Endodermal cell (in vitro differentiated cells): Measurements from ENCODE around the gene WDR26. TPM values are rescaled to one million over a fixed set of nuclear protein-coding genes. Genes with fewer than 3 reads are reported as not detected.
A peak's percentile ranks its signal among the peaks of the same experiment; 100 is the strongest.

Experiments
- DNase-seq: peaks from one replicate; pipeline ENCODE4 v3.0.0-alpha.2; 2017
- H3K27ac ChIP-seq: 2 replicates; pipeline ENCODE4 v1.5.1; 2013; ENCODE audit warnings: mild to moderate bottlenecking, low read depth, low read length, moderate library complexity
- H3K27me3 ChIP-seq: 2 replicates; pipeline ENCODE4 v1.6.1; 2013; ENCODE audit warnings: mild to moderate bottlenecking, low read length, moderate library complexity; ENCODE audit not compliant: insufficient read depth, control insufficient read depth, poor library complexity, severe bottlenecking
- H3K36me3 ChIP-seq: 2 replicates; pipeline ENCODE4 v1.7.0; 2013; ENCODE audit warnings: mild to moderate bottlenecking, low read length, moderate library complexity; ENCODE audit not compliant: control insufficient read depth, insufficient read depth
- H3K4me1 ChIP-seq: one replicate; pipeline ENCODE4 v1.7.0; 2013; ENCODE audit warnings: low read length; ENCODE audit not compliant: control insufficient read depth, insufficient read depth
- H3K4me3 ChIP-seq: 2 replicates; pipeline ENCODE4 v1.5.1; 2013; ENCODE audit warnings: mild to moderate bottlenecking, low read length, moderate library complexity
- H3K9ac ChIP-seq: 2 replicates; pipeline ENCODE4 v1.6.1; 2013; ENCODE audit warnings: mild to moderate bottlenecking, low read length, moderate library complexity; ENCODE audit not compliant: poor library complexity, severe bottlenecking; ENCODE audit errors: extremely low read depth
- H3K9me3 ChIP-seq: 2 replicates; pipeline ENCODE4 v1.6.1; 2013; ENCODE audit warnings: mild to moderate bottlenecking, low read length, moderate library complexity; ENCODE audit not compliant: control insufficient read depth
- H3K27ac Mint-ChIP-seq: 2 replicates; pipeline ENCODE4 v1.8.0; 2020; ENCODE audit warnings: mixed read lengths
- H3K27me3 Mint-ChIP-seq: 2 replicates; pipeline ENCODE4 v1.8.0; 2021; ENCODE audit warnings: mild to moderate bottlenecking, mixed read lengths; ENCODE audit not compliant: insufficient read depth
- H3K36me3 Mint-ChIP-seq: 2 replicates; pipeline ENCODE4 v1.8.0; 2020; ENCODE audit warnings: low read depth, mixed read lengths
- H3K4me1 Mint-ChIP-seq: 2 replicates; pipeline ENCODE4 v1.8.0; 2020; ENCODE audit warnings: mixed read lengths
- H3K4me3 Mint-ChIP-seq: 2 replicates; pipeline ENCODE4 v1.8.0; 2020; ENCODE audit warnings: mild to moderate bottlenecking, moderate library complexity, mixed read lengths
- H3K9me3 Mint-ChIP-seq: 2 replicates; pipeline ENCODE4 v1.8.0; 2020; ENCODE audit warnings: mild to moderate bottlenecking, mixed read lengths
- WGBS, 2 experiments: methylation state at CpG; one replicate each; pipeline versions ENCODE4 v1.1.5 to v1.1.7; 2013; ENCODE audit warnings: missing lambda C conversion rate in 2 of 2, mixed read lengths in 1 of 2; ENCODE audit not compliant: insufficient coverage in 1 of 2, insufficient read length in 1 of 2; 5-methylcytosine and 5-hydroxymethylcytosine counted together
- total RNA-seq, 2 donors: library from RNA; stranded (reverse); fragmentation: NEBNext Ultra II Directional in 1 of 2; extraction: Animal tissue kit (Norgen Biotek cat#: 25700) in 1 of 2; gene quantifications; 2 replicates in 1 of 2; 3 replicates in 1 of 2; pipeline ENCODE4 v1.2.1, GENCODE V29; 2021
- TF ChIP-seq, protein P1 (sequence below): fragments of 200-600 bp; sonication (generic); conservative IDR thresholded peaks from 2 replicates; pipeline ENCODE4 v1.5.0; 2021; ENCODE audit warnings: antibody characterized with exemption, mild to moderate bottlenecking

WDR26 gene
- total RNA-seq, 2 donors from 2014 or later, result 75.9 to 79.0 TPM

DNA sequence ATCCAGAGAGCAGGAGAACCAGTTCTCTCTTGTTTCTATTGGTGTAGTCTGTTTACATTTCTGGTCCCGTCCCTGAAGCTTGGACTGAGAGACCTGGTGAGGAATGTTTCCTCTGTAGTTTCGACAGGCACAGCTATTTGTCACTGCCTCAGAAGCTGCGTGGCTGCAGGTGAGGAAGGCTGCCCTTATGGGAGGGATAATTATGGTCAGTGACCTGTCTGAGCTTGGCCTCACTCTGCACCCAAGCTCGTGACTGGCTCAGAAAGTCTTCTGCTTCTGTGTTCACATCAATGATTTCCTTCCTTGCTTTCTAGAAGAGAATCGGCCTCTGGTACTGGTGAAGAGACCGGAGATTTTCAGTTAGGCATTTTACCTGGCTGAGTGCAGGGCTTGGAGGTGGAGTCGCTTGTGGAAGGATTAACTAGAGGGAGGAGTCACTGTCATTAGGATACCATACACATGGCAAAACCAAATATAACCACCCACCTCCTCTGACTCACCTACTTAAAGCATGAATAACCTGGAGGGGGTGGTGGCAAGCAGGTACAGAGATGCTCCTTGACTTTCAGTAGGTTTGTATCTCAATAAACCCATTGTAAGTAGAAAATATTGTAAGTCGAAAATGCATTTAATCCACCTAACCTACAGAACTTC is 19.9 kb upstream of the WDR26 start:
- Histone ChIP-seq H3K4me1 (no peaks in the 10 kb centered on the region), H3K9ac (no peak overlapping the region), H3K27me3 (no peaks in the 10 kb centered on the region), H3K27ac (peak overlapping the region; percentile 7), H3K9me3 (no peaks in the 10 kb centered on the region), H3K36me3 (no peaks in the 10 kb centered on the region), H3K4me3 (no peak overlapping the region)
- TF ChIP-seq, protein P1, sequence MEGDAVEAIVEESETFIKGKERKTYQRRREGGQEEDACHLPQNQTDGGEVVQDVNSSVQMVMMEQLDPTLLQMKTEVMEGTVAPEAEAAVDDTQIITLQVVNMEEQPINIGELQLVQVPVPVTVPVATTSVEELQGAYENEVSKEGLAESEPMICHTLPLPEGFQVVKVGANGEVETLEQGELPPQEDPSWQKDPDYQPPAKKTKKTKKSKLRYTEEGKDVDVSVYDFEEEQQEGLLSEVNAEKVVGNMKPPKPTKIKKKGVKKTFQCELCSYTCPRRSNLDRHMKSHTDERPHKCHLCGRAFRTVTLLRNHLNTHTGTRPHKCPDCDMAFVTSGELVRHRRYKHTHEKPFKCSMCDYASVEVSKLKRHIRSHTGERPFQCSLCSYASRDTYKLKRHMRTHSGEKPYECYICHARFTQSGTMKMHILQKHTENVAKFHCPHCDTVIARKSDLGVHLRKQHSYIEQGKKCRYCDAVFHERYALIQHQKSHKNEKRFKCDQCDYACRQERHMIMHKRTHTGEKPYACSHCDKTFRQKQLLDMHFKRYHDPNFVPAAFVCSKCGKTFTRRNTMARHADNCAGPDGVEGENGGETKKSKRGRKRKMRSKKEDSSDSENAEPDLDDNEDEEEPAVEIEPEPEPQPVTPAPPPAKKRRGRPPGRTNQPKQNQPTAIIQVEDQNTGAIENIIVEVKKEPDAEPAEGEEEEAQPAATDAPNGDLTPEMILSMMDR, result no peak
- H3K27ac Mint-ChIP-seq, result peak overlapping the region; percentile 26
- H3K36me3 Mint-ChIP-seq, result peaks cover 2% of the 10 kb centered on the region
- H3K9me3 Mint-ChIP-seq, result no peaks in the 10 kb centered on the region
- H3K27me3 Mint-ChIP-seq, result no peaks in the 10 kb centered on the region
- DNase-seq, result peak; percentile 56
- H3K4me1 Mint-ChIP-seq, result peaks cover 10% of the 10 kb centered on the region
- 91% methylated on average over 8 of the region's 8 CpGs; no CpG with 5 or more reads in 1 of the 2 experiments for WGBS, 2 experiments
- no peak overlapping the region for H3K4me3 Mint-ChIP-seq

DNA sequence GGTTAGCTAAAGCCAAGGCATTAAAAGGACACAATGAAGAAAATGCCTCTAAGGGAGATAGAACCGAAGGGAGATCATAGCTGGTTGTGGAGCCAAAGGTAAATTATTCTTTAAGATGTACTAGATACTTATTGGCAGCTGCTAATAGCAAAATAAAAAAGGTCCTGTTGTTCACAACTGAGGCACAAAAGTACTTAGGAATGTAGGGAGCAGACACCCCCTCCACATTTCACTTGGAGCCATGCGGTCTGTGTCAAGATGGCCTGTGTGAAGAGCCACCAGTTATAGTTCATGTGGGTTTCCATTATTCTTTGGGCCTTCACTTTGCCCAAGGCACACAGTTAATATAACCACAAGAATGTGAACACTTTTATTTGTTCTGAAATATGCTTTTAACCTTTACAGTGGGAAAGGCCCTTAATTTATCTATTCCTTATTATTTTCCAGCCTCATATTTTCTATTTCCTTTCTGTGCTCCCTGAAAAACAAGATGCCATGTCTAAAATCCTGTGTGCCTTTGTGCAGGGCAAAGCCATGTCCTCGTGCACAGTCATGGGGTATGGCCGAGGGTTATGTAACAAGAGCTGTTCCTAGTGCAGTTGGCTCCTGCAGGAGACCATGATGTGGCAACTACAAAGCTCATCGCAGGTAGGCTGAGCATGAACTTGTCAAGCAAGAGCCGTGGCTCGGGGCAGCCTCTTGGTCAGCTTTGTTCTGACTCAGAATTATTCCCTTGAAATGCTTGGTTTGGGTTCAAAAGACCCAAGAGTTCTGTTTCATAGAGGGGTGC is 16.2 kb upstream of the WDR26 start:
- no peak overlapping the region for H3K4me3 Mint-ChIP-seq
- Histone ChIP-seq H3K36me3 (no peaks in the 10 kb centered on the region), H3K9ac (no peak overlapping the region), H3K4me3 (no peak overlapping the region), H3K4me1 (no peaks in the 10 kb centered on the region), H3K27ac (no peak overlapping the region), H3K9me3 (no peaks in the 10 kb centered on the region), H3K27me3 (no peaks in the 10 kb centered on the region)
- H3K27me3 Mint-ChIP-seq, result no peaks in the 10 kb centered on the region
- no peak overlapping the region for H3K27ac Mint-ChIP-seq
- peaks cover 6% of the 10 kb centered on the region for H3K4me1 Mint-ChIP-seq
- no peaks in the 10 kb centered on the region for H3K9me3 Mint-ChIP-seq
- no peak for DNase-seq
- H3K36me3 Mint-ChIP-seq, result peaks cover 2% of the 10 kb centered on the region
- TF ChIP-seq, protein P1, result no peak
- 93 to 97% methylated on average over 3 to 7 of the region's 7 CpGs for WGBS, 2 experiments

DNA sequence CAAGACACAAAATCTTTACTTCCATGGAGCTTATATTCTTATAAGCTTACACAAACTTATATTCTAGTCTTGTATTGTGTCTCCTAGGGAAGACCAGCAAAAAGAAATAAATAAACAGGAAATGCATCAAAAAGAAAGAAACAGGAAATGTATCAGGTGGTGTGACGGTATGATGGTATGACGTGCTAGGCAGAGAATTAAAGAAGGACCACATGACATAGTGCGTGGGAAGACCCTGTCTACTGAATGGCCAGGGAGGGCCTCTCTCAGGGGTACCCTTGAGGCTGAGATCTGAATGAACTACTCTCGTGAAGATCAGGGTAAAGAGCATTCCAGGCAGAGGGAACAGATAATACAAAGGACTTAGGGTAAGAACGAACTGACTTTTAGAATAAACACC is 15.6 kb upstream of the WDR26 start:
- Histone ChIP-seq H3K27me3 (no peaks in the 10 kb centered on the region), H3K9me3 (no peaks in the 10 kb centered on the region), H3K4me1 (no peaks in the 10 kb centered on the region), H3K9ac (no peak overlapping the region), H3K27ac (no peak overlapping the region), H3K36me3 (no peaks in the 10 kb centered on the region), H3K4me3 (no peak overlapping the region)
- peaks cover 5% of the 10 kb centered on the region for H3K36me3 Mint-ChIP-seq
- no peaks in the 10 kb centered on the region for H3K27me3 Mint-ChIP-seq
- no peak overlapping the region for H3K4me3 Mint-ChIP-seq
- no peaks in the 10 kb centered on the region for H3K9me3 Mint-ChIP-seq
- TF ChIP-seq, protein P1, result no peak
- DNase-seq, result no peak
- H3K27ac Mint-ChIP-seq, result peak overlapping the region; percentile 16
- WGBS, 2 experiments, result 88 to 91% methylated on average over 5 of the region's 5 CpGs
- peaks cover 6% of the 10 kb centered on the region for H3K4me1 Mint-ChIP-seq
